DND-41 (cell line): ENCODE data around the gene PRR23E.

ENCODE experiments used
- ATAC-seq: fragments of 200-7000 bp; cut with Tn5 transposase; 3 replicates; pipeline ENCODE4 v1.9.1; 2021; ENCODE audit warnings: low read depth; ENCODE audit not compliant: insufficient read depth
- DNase-seq: peaks from one replicate; pipeline ENCODE4 v3.0.0-alpha.2; 2020
- H2AFZ ChIP-seq: 2 replicates; pipeline ENCODE4 v1.6.0; 2012; ENCODE audit warnings: low read depth, low read length
- H3K27ac ChIP-seq: 2 replicates; pipeline ENCODE4 v1.5.1; 2012; ENCODE audit warnings: low read length, inconsistent platforms
- H3K27me3 ChIP-seq: fragments of 200-600 bp; sonication (generic); 2 replicates; pipeline ENCODE4 v1.6.0; 2012; ENCODE audit warnings: low read length, mild to moderate bottlenecking, inconsistent platforms; ENCODE audit not compliant: insufficient read depth, poor library complexity
- H3K36me3 ChIP-seq: 2 replicates; pipeline ENCODE4 v1.5.1; 2012; ENCODE audit warnings: low read length, inconsistent platforms; ENCODE audit not compliant: insufficient read depth
- H3K4me1 ChIP-seq: 2 replicates; pipeline ENCODE4 v1.5.1; 2012; ENCODE audit warnings: mild to moderate bottlenecking, low read length; ENCODE audit not compliant: insufficient read depth
- H3K4me2 ChIP-seq: 2 replicates; pipeline ENCODE4 v1.6.0; 2012; ENCODE audit warnings: mild to moderate bottlenecking, moderate library complexity, low read length, inconsistent platforms; ENCODE audit not compliant: insufficient read depth
- H3K4me3 ChIP-seq, 2 experiments: fragments of 200-600 bp in 1 of 2; shearing (Covaris generic) in 1 of 2; 2 replicates each; pipeline ENCODE4 v1.5.1; 2012 to 2016; ENCODE audit warnings: inconsistent platforms in 2 of 2, low read length in 2 of 2, mild to moderate bottlenecking in 2 of 2, low read depth in 1 of 2, moderate library complexity in 1 of 2
- H3K79me2 ChIP-seq: 2 replicates; pipeline ENCODE4 v1.6.0; 2012; ENCODE audit warnings: low read length, inconsistent platforms; ENCODE audit not compliant: insufficient read depth
- H3K9ac ChIP-seq: 2 replicates; pipeline ENCODE4 v1.6.0; 2012; ENCODE audit warnings: low read depth, mild to moderate bottlenecking, inconsistent platforms, low read length, moderate library complexity
- H3K9me3 ChIP-seq: 2 replicates; pipeline ENCODE4 v1.5.1; 2012; ENCODE audit warnings: low read length, moderate library complexity, mild to moderate bottlenecking, inconsistent platforms; ENCODE audit not compliant: insufficient read depth, severe bottlenecking
- H4K20me1 ChIP-seq: 2 replicates; pipeline ENCODE4 v1.6.0; 2012; ENCODE audit warnings: low read length; ENCODE audit not compliant: insufficient read depth
- EZH2 ChIP-seq: IDR thresholded peaks from 3 replicates; pipeline ENCODE4 v1.6.1; 2012; ENCODE audit warnings: borderline replicate concordance, low read depth, mild to moderate bottlenecking, moderate library complexity, low read length, inconsistent platforms; ENCODE audit not compliant: severe bottlenecking
- TF ChIP-seq, protein P1 (sequence below): IDR thresholded peaks from 2 replicates; pipeline ENCODE4 v1.5.1; 2012; ENCODE audit warnings: borderline replicate concordance, low read length, moderate library complexity, mild to moderate bottlenecking; ENCODE audit not compliant: poor library complexity, severe bottlenecking; ENCODE audit errors: extremely low read depth

Gene PRR23E

GRCh38 chr3:127165036-127165435, 27.9 kb upstream of the PRR23E start:
- H3K27ac ChIP-seq: no peak overlapping the region
- H3K4me1 ChIP-seq: no peaks in the 10 kb centered on the region
- H3K79me2 ChIP-seq: no peaks in the 10 kb centered on the region
- ATAC-seq: no peak
- no peaks in the 10 kb centered on the region for H3K27me3 ChIP-seq
- no peak overlapping the region for H3K4me2 ChIP-seq
- no peak overlapping the region for H2AFZ ChIP-seq
- H3K4me3 ChIP-seq: no peak overlapping the region
- peaks cover 6% of the 10 kb centered on the region; the same call in 1 of the 2 replicates for H4K20me1 ChIP-seq
- no peaks in the 10 kb centered on the region for H3K36me3 ChIP-seq
- DNase-seq: no peak
- H3K9me3 ChIP-seq: no peaks in the 10 kb centered on the region
- TF ChIP-seq EZH2: no peak
- TF ChIP-seq, protein P1, sequence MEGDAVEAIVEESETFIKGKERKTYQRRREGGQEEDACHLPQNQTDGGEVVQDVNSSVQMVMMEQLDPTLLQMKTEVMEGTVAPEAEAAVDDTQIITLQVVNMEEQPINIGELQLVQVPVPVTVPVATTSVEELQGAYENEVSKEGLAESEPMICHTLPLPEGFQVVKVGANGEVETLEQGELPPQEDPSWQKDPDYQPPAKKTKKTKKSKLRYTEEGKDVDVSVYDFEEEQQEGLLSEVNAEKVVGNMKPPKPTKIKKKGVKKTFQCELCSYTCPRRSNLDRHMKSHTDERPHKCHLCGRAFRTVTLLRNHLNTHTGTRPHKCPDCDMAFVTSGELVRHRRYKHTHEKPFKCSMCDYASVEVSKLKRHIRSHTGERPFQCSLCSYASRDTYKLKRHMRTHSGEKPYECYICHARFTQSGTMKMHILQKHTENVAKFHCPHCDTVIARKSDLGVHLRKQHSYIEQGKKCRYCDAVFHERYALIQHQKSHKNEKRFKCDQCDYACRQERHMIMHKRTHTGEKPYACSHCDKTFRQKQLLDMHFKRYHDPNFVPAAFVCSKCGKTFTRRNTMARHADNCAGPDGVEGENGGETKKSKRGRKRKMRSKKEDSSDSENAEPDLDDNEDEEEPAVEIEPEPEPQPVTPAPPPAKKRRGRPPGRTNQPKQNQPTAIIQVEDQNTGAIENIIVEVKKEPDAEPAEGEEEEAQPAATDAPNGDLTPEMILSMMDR: no peak
- H3K9ac ChIP-seq: no peak overlapping the region

DNA sequence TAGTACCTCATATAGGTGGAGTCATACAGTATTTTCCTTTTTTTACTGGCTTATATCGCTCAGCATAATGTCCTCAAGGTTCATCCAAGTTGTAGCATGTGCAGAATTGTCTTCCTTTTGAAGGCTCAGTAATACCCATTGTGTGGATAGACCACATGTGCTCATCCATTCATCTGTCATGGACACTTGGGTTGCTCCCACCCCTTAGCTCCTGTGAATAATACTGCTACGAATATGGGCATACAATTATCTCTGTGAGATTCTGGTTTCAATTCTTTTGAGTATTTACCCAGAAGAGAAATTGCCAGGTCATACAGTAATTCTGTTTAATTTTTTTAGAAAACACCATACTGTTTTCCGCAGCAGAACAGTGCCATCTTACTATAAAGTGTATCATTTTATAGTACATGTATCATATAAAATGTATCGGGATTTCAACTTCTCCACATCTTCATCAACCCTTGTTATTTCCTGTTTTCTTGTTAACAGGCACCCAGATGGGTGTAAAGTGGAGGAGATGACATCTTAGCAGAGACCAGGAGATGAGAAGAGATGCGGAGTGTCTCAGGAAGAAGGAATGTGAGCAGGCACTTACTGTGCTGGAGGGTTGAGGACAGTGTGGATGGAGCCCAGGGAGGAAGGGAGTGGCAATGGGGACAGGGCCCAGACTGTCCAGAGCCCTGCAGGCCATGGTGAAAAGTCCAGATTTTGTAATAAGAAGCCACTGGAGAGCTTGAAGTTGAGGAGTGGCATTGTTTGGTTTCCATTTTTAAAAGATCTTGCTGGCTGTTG, 27.0 kb upstream of the PRR23E start:
- ATAC-seq: no peak
- DNase-seq: no peak
- no peaks in the 10 kb centered on the region for H3K9me3 ChIP-seq
- no peaks in the 10 kb centered on the region for H3K4me1 ChIP-seq
- no peak overlapping the region for H2AFZ ChIP-seq
- no peaks in the 10 kb centered on the region for H3K79me2 ChIP-seq
- H3K36me3 ChIP-seq: no peaks in the 10 kb centered on the region
- TF ChIP-seq, protein P1: no peak
- TF ChIP-seq EZH2: no peak
- H3K9ac ChIP-seq: no peak overlapping the region
- no peak overlapping the region for H3K4me2 ChIP-seq
- H4K20me1 ChIP-seq: peaks cover 6% of the 10 kb centered on the region; the same call in 1 of the 2 replicates
- no peaks in the 10 kb centered on the region for H3K27me3 ChIP-seq
- H3K27ac ChIP-seq: no peak overlapping the region
- H3K4me3 ChIP-seq: no peak overlapping the region

DNA sequence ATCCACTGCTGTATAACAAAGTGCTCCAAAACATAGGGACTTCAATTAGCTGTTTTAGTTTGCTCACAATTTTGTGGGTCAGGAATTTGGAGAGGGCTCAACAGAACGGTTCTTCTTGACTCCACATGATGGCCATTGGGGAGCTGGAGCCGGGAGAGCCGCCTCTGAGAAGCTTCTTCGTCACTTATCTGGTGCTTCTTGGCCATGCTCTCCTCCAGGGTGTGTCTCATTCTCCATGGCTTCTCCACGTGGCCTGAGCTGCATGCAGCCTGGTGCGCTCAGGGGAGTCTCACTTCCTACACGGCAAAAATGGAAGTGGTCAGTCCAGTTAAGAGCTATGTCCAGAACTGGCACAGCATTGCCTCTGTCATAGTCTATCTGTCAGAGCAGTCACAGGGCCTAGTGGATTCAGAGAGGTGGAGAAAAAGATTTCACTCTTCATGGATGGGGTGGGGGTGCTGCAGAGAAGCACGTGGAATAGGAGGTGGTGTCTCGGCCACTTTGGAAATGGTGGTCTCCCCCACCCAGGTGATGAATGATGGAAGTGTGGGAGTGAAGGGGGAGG, 26.3 kb upstream of the PRR23E start:
- Histone ChIP-seq H4K20me1 (peaks cover 3% of the 10 kb centered on the region; the same call in 1 of the 2 replicates), H3K4me1 (no peaks in the 10 kb centered on the region), H3K36me3 (no peaks in the 10 kb centered on the region), H3K4me2 (no peak overlapping the region), H2AFZ (no peak overlapping the region), H3K9me3 (no peaks in the 10 kb centered on the region), H3K79me2 (no peaks in the 10 kb centered on the region), H3K27me3 (no peaks in the 10 kb centered on the region), H3K9ac (no peak overlapping the region), H3K4me3 (no peak overlapping the region), H3K27ac (no peak overlapping the region)
- TF ChIP-seq EZH2: no peak
- TF ChIP-seq, protein P1: no peak
- no peak for ATAC-seq
- DNase-seq: no peak
